ENCODE results near the gene MPND. TPM values are rescaled to one million over a fixed set of nuclear protein-coding genes. Genes with fewer than 3 reads are reported as not detected.

The MPND gene
- total and polyA plus RNA-seq, 7 experiments from 2014 or later: 4.0 to 24.4 (median 14.9) TPM

DNA sequence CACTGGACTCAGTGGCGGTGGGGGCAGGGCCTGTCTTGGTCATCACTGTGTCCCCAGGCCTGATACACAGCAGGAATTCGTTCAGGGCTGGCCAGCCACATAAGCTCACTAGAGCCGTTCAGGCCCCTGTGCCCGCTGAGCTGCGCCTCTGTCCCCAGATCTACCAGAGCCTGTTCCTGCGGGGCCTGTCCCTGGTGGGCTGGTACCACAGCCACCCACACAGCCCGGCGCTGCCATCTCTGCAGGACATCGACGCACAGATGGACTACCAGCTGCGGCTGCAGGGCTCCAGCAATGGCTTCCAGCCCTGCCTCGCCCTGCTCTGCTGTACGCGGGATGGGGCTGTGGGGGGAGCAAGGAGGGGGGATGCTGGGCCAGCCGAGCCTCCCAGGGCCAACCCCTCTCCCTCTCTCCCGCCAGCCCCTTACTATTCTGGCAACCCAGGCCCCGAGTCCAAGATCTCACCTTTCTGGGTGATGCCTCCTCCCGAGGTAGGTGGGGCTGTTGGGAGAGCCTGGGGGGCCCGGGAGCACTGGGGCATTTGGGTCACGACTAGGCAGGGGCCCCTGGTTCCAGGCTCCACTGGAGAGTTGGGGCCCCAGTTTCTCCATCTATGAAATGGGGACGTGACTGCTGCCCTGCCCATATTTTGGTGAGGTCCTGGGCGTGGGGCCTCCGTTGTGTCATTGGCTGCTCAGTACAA, 13.9 kb downstream of the MPND start:
- H3K36me3 ChIP-seq (ENCODE audit: control insufficient read depth in 2 of 3, insufficient read depth in 3 of 3, low read length in 3 of 3): peaks cover 0 to 45% (median 0%) of the 10 kb centered on the region in 3 experiments
- no peak for DNase-seq
- H3K9me3 Mint-ChIP-seq: no peaks in the 10 kb centered on the region

GRCh38 chr19:4357921-4358326, 14.6 kb downstream of the MPND start:
- no peaks in the 10 kb centered on the region for H3K9me3 Mint-ChIP-seq
- no peaks in the 10 kb centered on the region for H3K4me1 ChIP-seq (ENCODE audit: control insufficient read depth in 2 of 2, insufficient read depth in 2 of 2, low read length in 2 of 2)
- H3K27me3 Mint-ChIP-seq: no peaks in the 10 kb centered on the region
- H3K27ac ChIP-seq (ENCODE audit: low read depth, low read length): no peak overlapping the region
- CTCF ChIA-PET: no interaction called here
- H3K27ac Mint-ChIP-seq: no peak overlapping the region
- H3K4me1 Mint-ChIP-seq: peaks cover 0 to 3% (median 0%) of the 10 kb centered on the region in 7 donors
- intact Hi-C loops (cut with micrococcal nuclease): no loop called here
- peaks cover 0 to 10% (median 3%) of the 10 kb centered on the region in 5 donors for H3K36me3 Mint-ChIP-seq
- H3K4me3 ChIP-seq (ENCODE audit: low read length): no peak overlapping the region
- no peak overlapping the region for H3K4me3 Mint-ChIP-seq
- no peaks in the 10 kb centered on the region for H3K9me3 ChIP-seq (ENCODE audit: control insufficient read depth in 2 of 3, low read length in 3 of 3)
- ATAC-seq: no peak
- peaks cover 0 to 51% (median 0%) of the 10 kb centered on the region in 3 experiments for H3K36me3 ChIP-seq (ENCODE audit: control insufficient read depth in 2 of 3, insufficient read depth in 3 of 3, low read length in 3 of 3)
- POLR2A ChIA-PET: no interaction called here
- no peak for DNase-seq
- no peaks in the 10 kb centered on the region for H3K27me3 ChIP-seq (ENCODE audit: control insufficient read depth in 2 of 2, insufficient read depth in 2 of 2, low read length in 2 of 2)

More for the DNA sequence above, 13.9 kb downstream of the MPND start:
- CTCF ChIA-PET: no interaction called here
- intact Hi-C loops (cut with micrococcal nuclease): no loop called here
- no peaks in the 10 kb centered on the region for H3K27me3 ChIP-seq (ENCODE audit: control insufficient read depth in 2 of 2, insufficient read depth in 2 of 2, low read length in 2 of 2)
- H3K9me3 ChIP-seq (ENCODE audit: control insufficient read depth in 2 of 3, low read length in 3 of 3): no peaks in the 10 kb centered on the region
- Mint-ChIP-seq H3K4me3 (no peak overlapping the region), H3K27ac (no peak overlapping the region), H3K36me3 (peaks cover 0 to 9% (median 3%) of the 10 kb centered on the region in 5 donors), H3K27me3 (no peaks in the 10 kb centered on the region), H3K4me1 (peaks cover 0 to 5% (median 0%) of the 10 kb centered on the region in 7 donors)
- no peak overlapping the region for H3K4me3 ChIP-seq (ENCODE audit: low read length)
- no peaks in the 10 kb centered on the region for H3K4me1 ChIP-seq (ENCODE audit: control insufficient read depth in 2 of 2, insufficient read depth in 2 of 2, low read length in 2 of 2)
- ATAC-seq: no peak
- POLR2A ChIA-PET: interaction anchor here (0.6 kb wide), 1 partner anchor 13 kb away, joined by 3 read pairs; no protein-coding TSS in a partner anchor
- H3K27ac ChIP-seq (ENCODE audit: low read depth, low read length): no peak overlapping the region

DNA sequence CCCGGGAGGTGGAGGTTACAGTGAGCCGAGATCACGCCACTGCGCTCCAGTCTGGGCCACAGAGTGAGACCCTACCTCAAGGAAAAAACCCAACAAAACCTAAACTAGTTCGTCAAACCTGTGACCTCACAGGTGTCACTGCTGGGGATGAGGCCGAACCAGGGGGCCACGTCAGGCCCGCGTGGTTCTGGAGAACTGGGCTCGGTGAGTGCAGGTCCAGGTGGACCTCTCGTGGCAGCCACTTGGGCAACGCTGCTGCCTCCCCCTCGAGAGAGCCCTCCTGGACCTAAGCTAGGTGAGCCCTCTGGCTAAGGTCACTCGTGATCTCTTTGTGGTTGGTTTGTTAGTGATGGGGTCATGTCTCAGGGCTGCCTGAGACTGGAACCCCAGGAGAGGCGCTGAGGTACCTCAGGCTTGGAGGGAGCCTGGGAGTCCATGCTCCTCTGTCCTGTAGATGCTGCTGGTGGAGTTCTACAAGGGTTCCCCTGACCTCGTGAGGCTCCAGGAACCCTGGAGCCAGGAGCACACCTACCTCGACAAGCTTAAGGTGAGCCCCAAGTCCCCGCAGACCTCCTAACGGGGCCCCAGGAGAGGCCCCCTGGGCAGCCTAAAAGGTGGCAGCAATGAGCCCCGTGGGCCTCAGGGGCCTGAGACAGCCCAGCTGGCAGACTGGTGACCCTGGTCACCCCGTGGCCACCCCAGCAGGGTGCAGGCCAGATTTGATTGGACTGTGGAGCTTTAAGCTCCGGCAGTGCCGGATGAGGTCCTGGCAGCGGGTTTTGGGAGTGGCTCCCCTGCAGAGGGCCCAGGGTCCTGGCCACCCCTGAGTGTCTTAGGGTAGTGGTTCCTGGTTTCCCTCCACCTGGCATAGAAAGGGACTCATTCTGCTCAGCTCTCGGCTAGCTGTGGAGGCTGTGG, 15.6 kb downstream of the MPND start:
- no peaks in the 10 kb centered on the region for H3K27me3 ChIP-seq (ENCODE audit: control insufficient read depth in 2 of 2, insufficient read depth in 2 of 2, low read length in 2 of 2)
- intact Hi-C loops (cut with micrococcal nuclease): no loop called here
- no peak for ATAC-seq
- H3K4me1 Mint-ChIP-seq: peaks cover 0 to 3% (median 0%) of the 10 kb centered on the region in 7 donors
- no peaks in the 10 kb centered on the region for H3K9me3 Mint-ChIP-seq
- ChIA-PET CTCF (interaction anchor here (1.0 kb wide), 1 partner anchor 112 kb away, joined by 5 read pairs; the partner anchor contains the start of gene YJU2), POLR2A (no interaction called here)
- H3K27me3 Mint-ChIP-seq: no peaks in the 10 kb centered on the region
- peak overlapping the region in 4 of 9 donors; percentile 14 to 52 (median 36) for H3K27ac Mint-ChIP-seq
- peaks cover 0 to 10% (median 3%) of the 10 kb centered on the region in 5 donors for H3K36me3 Mint-ChIP-seq
- no peaks in the 10 kb centered on the region for H3K4me1 ChIP-seq (ENCODE audit: control insufficient read depth in 2 of 2, insufficient read depth in 2 of 2, low read length in 2 of 2)
- no peaks in the 10 kb centered on the region for H3K9me3 ChIP-seq (ENCODE audit: control insufficient read depth in 2 of 3, low read length in 3 of 3)
- H3K27ac ChIP-seq (ENCODE audit: low read depth, low read length): no peak overlapping the region
- no peak overlapping the region for H3K4me3 ChIP-seq (ENCODE audit: low read length)
- DNase-seq: no peak
- no peak overlapping the region for H3K4me3 Mint-ChIP-seq
- H3K36me3 ChIP-seq (ENCODE audit: control insufficient read depth in 2 of 3, insufficient read depth in 3 of 3, low read length in 3 of 3): peaks cover 0 to 62% (median 0%) of the 10 kb centered on the region in 3 experiments

DNA sequence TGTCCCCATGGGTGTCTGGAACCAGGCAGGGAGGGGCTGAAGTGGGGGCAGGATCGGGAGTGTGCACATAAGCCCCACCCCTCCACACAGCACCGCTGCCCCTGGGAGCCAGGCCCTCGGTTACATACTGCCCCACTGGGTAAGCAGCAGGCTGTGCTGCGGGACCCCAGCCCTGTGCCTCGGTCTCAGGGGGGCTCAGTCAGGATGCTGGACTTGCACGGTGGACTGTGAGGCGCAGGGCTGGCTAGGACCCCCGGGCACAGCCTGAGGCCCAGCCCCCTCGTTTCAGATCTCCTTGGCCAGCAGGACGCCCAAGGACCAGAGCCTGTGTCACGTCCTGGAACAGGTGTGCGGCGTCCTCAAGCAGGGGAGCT, 16.3 kb downstream of the MPND start:
- Mint-ChIP-seq H3K27ac (no peak overlapping the region), H3K27me3 (no peaks in the 10 kb centered on the region), H3K4me1 (peaks cover 0 to 3% (median 0%) of the 10 kb centered on the region in 7 donors), H3K9me3 (no peaks in the 10 kb centered on the region), H3K4me3 (no peak overlapping the region), H3K36me3 (peaks cover 0 to 10% (median 3%) of the 10 kb centered on the region in 5 donors)
- intact Hi-C loops (cut with micrococcal nuclease): no loop called here
- Histone ChIP-seq H3K4me3 (ENCODE audit: low read length) (no peak overlapping the region), H3K36me3 (ENCODE audit: control insufficient read depth in 2 of 3, insufficient read depth in 3 of 3, low read length in 3 of 3) (peaks cover 0 to 64% (median 0%) of the 10 kb centered on the region in 3 experiments), H3K4me1 (ENCODE audit: control insufficient read depth in 2 of 2, insufficient read depth in 2 of 2, low read length in 2 of 2) (no peaks in the 10 kb centered on the region), H3K9me3 (ENCODE audit: control insufficient read depth in 2 of 3, low read length in 3 of 3) (no peaks in the 10 kb centered on the region), H3K27me3 (ENCODE audit: control insufficient read depth in 2 of 2, insufficient read depth in 2 of 2, low read length in 2 of 2) (no peaks in the 10 kb centered on the region), H3K27ac (ENCODE audit: low read depth, low read length) (no peak overlapping the region)
- ATAC-seq: no peak
- DNase-seq: no peak
- ChIA-PET POLR2A (no interaction called here), CTCF (interaction anchor here (1.0 kb wide), 1 partner anchor 113 kb away, joined by 5 read pairs; the partner anchor contains the start of gene YJU2)

DNA sequence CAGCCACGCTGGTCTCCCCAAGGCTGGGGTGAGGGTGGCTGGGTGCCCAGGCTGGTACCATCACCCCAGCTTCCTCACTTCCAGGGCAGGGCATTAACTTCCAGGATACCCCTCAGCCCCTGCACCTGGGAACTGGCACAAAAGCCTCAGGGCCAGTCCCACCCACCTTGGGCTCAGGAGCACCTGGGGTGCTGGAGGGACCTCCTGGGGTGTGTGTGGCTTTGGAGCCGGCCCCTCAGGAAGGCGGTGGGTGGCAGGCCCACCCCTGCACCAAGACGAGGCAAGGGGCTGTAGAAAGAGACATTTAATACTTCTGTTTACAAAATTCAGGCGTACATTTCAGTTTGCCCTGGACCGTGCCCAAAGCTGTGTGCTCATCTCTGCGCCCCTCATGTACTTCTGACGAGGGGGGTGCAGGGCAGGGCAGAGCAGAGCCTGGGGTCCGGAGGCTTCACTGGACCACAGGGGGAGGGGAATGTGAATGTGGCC, 16.8 kb downstream of the MPND start:
- peaks cover 0 to 10% (median 3%) of the 10 kb centered on the region in 5 donors for H3K36me3 Mint-ChIP-seq
- no peaks in the 10 kb centered on the region for H3K27me3 ChIP-seq (ENCODE audit: control insufficient read depth in 2 of 2, insufficient read depth in 2 of 2, low read length in 2 of 2)
- no peaks in the 10 kb centered on the region for H3K9me3 ChIP-seq (ENCODE audit: control insufficient read depth in 2 of 3, low read length in 3 of 3)
- intact Hi-C loops (cut with micrococcal nuclease): no loop called here
- H3K4me1 Mint-ChIP-seq: peaks cover 0 to 3% (median 0%) of the 10 kb centered on the region in 7 donors
- no peak overlapping the region for H3K27ac Mint-ChIP-seq
- ATAC-seq (no peak), DNase-seq (no peak)
- no peak overlapping the region for H3K4me3 Mint-ChIP-seq
- H3K4me1 ChIP-seq (ENCODE audit: control insufficient read depth in 2 of 2, insufficient read depth in 2 of 2, low read length in 2 of 2): no peaks in the 10 kb centered on the region
- H3K27ac ChIP-seq (ENCODE audit: low read depth, low read length): no peak overlapping the region
- H3K4me3 ChIP-seq (ENCODE audit: low read length): no peak overlapping the region
- no peaks in the 10 kb centered on the region for H3K9me3 Mint-ChIP-seq
- H3K36me3 ChIP-seq (ENCODE audit: control insufficient read depth in 2 of 3, insufficient read depth in 3 of 3, low read length in 3 of 3): peaks cover 0 to 67% (median 2%) of the 10 kb centered on the region in 3 experiments
- ChIA-PET POLR2A (no interaction called here), CTCF (interaction anchor here (1.0 kb wide), 1 partner anchor 113 kb away, joined by 5 read pairs; the partner anchor contains the start of gene YJU2)
- H3K27me3 Mint-ChIP-seq: no peaks in the 10 kb centered on the region

- DNase-seq (no peak), ATAC-seq (no peak)
- ChIA-PET POLR2A (no interaction called here), CTCF (no interaction called here)
- Histone ChIP-seq H3K36me3 (ENCODE audit: control insufficient read depth in 2 of 3, insufficient read depth in 3 of 3, low read length in 3 of 3) (peaks cover 0 to 73% (median 5%) of the 10 kb centered on the region in 3 experiments), H3K27me3 (ENCODE audit: control insufficient read depth in 2 of 2, insufficient read depth in 2 of 2, low read length in 2 of 2) (no peaks in the 10 kb centered on the region), H3K4me1 (ENCODE audit: control insufficient read depth in 2 of 2, insufficient read depth in 2 of 2, low read length in 2 of 2) (no peaks in the 10 kb centered on the region), H3K4me3 (ENCODE audit: low read length) (no peak overlapping the region), H3K9me3 (ENCODE audit: control insufficient read depth in 2 of 3, low read length in 3 of 3) (no peaks in the 10 kb centered on the region), H3K27ac (ENCODE audit: low read depth, low read length) (no peak overlapping the region)
- H3K9me3 Mint-ChIP-seq: no peaks in the 10 kb centered on the region
- intact Hi-C loops (cut with micrococcal nuclease): no loop called here
- peaks cover 0 to 3% (median 0%) of the 10 kb centered on the region in 7 donors for H3K4me1 Mint-ChIP-seq
- peaks cover 0 to 10% (median 3%) of the 10 kb centered on the region in 5 donors for H3K36me3 Mint-ChIP-seq
- peak overlapping the region in 1 of 9 donors; percentile 48 for H3K27ac Mint-ChIP-seq
- no peak overlapping the region for H3K4me3 Mint-ChIP-seq
- no peaks in the 10 kb centered on the region for H3K27me3 Mint-ChIP-seq
These were observed 17.3 kb downstream of the MPND start for GRCh38 chr19:4360641-4361151.

All from naive thymus-derived CD4-positive, alpha-beta T cell (primary cell).